ENCODE measurements around the gene C12orf76. TPM values are rescaled to one million over a fixed set of nuclear protein-coding genes. Genes with fewer than 3 reads are reported as not detected.
A peak's percentile ranks its signal among the peaks of the same experiment; 100 is the strongest.
"Not testable (repeated sequence)": the region's sequence is repeated elsewhere in the genome, so short reads cannot be mapped to it uniquely, and the experiment has no call there.

The C12orf76 gene
- total RNA-seq, 1 donor = 16.2 TPM

- H3K27me3 ChIP-seq (ENCODE audit: insufficient read depth, low read length); H3K9me3 ChIP-seq (ENCODE audit: low read depth, low read length): not testable (repeated sequence)
- peak overlapping the region; percentile 34 for H3K4me3 ChIP-seq (ENCODE audit: low read length)
Observed at GRCh38 chr12:110072636-110073035, 24.3 kb upstream of the C12orf76 start.

GRCh38 chr12:110071967-110072366 is 23.6 kb upstream of the C12orf76 start:
- Histone ChIP-seq H3K9me3 (ENCODE audit: low read depth, low read length) (no peaks in the 10 kb centered on the region), H3K4me3 (ENCODE audit: low read length) (no peak overlapping the region), H3K27me3 (ENCODE audit: insufficient read depth, low read length) (no peaks in the 10 kb centered on the region), H3K4me1 (ENCODE audit: insufficient read depth, low read length) (peaks cover 16% of the 10 kb centered on the region)

More at GRCh38 chr12:110072636-110073035, 24.3 kb upstream of the C12orf76 start:
- H3K4me1 ChIP-seq (ENCODE audit: insufficient read depth, low read length) = peaks cover 16% of the 10 kb centered on the region

- peaks cover 16% of the 10 kb centered on the region for H3K4me1 ChIP-seq (ENCODE audit: insufficient read depth, low read length)
- H3K27me3 ChIP-seq (ENCODE audit: insufficient read depth, low read length) = no peaks in the 10 kb centered on the region
- H3K9me3 ChIP-seq (ENCODE audit: low read depth, low read length) = no peaks in the 10 kb centered on the region
- H3K4me3 ChIP-seq (ENCODE audit: low read length) = no peak overlapping the region
Observed at GRCh38 chr12:110071504-110071903, 23.2 kb upstream of the C12orf76 start.

- no peak overlapping the region for H3K4me3 ChIP-seq (ENCODE audit: low read length)
- H3K27me3 ChIP-seq (ENCODE audit: insufficient read depth, low read length) = no peaks in the 10 kb centered on the region
- H3K9me3 ChIP-seq (ENCODE audit: low read depth, low read length) = no peaks in the 10 kb centered on the region
- peaks cover 11% of the 10 kb centered on the region for H3K4me1 ChIP-seq (ENCODE audit: insufficient read depth, low read length)
Observed at GRCh38 chr12:110068654-110069053, 20.3 kb upstream of the C12orf76 start.

GRCh38 chr12:110068115-110068514 is 19.8 kb upstream of the C12orf76 start:
- H3K9me3 ChIP-seq (ENCODE audit: low read depth, low read length); H3K4me1 ChIP-seq (ENCODE audit: insufficient read depth, low read length); H3K4me3 ChIP-seq (ENCODE audit: low read length); H3K27me3 ChIP-seq (ENCODE audit: insufficient read depth, low read length): not testable (repeated sequence)

- no peak overlapping the region for H3K4me3 ChIP-seq (ENCODE audit: low read length)
- no peaks in the 10 kb centered on the region for H3K27me3 ChIP-seq (ENCODE audit: insufficient read depth, low read length)
- H3K9me3 ChIP-seq (ENCODE audit: low read depth, low read length) = no peaks in the 10 kb centered on the region
- peaks cover under 1% of the 10 kb centered on the region for H3K4me1 ChIP-seq (ENCODE audit: insufficient read depth, low read length)
Observed at GRCh38 chr12:110067531-110067930, 19.2 kb upstream of the C12orf76 start.

GRCh38 chr12:110065540-110065939 is 17.2 kb upstream of the C12orf76 start:
- no peaks in the 10 kb centered on the region for H3K27me3 ChIP-seq (ENCODE audit: insufficient read depth, low read length)
- no peaks in the 10 kb centered on the region for H3K9me3 ChIP-seq (ENCODE audit: low read depth, low read length)
- H3K4me3 ChIP-seq (ENCODE audit: low read length) = no peak overlapping the region
- no peaks in the 10 kb centered on the region for H3K4me1 ChIP-seq (ENCODE audit: insufficient read depth, low read length)

- H3K4me1 ChIP-seq (ENCODE audit: insufficient read depth, low read length) = peaks cover 10% of the 10 kb centered on the region
- H3K9me3 ChIP-seq (ENCODE audit: low read depth, low read length) = no peaks in the 10 kb centered on the region
Observed at GRCh38 chr12:110062241-110062640, 13.9 kb upstream of the C12orf76 start.

GRCh38 chr12:110059651-110060000 is 11.3 kb upstream of the C12orf76 start:
- Histone ChIP-seq H3K27me3 (ENCODE audit: insufficient read depth, low read length) (no peaks in the 10 kb centered on the region), H3K4me1 (ENCODE audit: insufficient read depth, low read length) (peaks cover 21% of the 10 kb centered on the region), H3K9me3 (ENCODE audit: low read depth, low read length) (no peaks in the 10 kb centered on the region), H3K4me3 (ENCODE audit: low read length) (no peak overlapping the region)

More at GRCh38 chr12:110062241-110062640, 13.9 kb upstream of the C12orf76 start:
- H3K4me3 ChIP-seq (ENCODE audit: low read length) = no peak overlapping the region
- H3K27me3 ChIP-seq (ENCODE audit: insufficient read depth, low read length) = no peaks in the 10 kb centered on the region

- Histone ChIP-seq H3K4me1 (ENCODE audit: insufficient read depth, low read length) (peaks cover 21% of the 10 kb centered on the region), H3K4me3 (ENCODE audit: low read length) (no peak overlapping the region), H3K9me3 (ENCODE audit: low read depth, low read length) (no peaks in the 10 kb centered on the region), H3K27me3 (ENCODE audit: insufficient read depth, low read length) (no peaks in the 10 kb centered on the region)
Observed at GRCh38 chr12:110058875-110059615, 10.7 kb upstream of the C12orf76 start.

- not testable (repeated sequence) for H3K27me3 ChIP-seq (ENCODE audit: insufficient read depth, low read length); H3K9me3 ChIP-seq (ENCODE audit: low read depth, low read length); H3K4me3 ChIP-seq (ENCODE audit: low read length)
- H3K4me1 ChIP-seq (ENCODE audit: insufficient read depth, low read length) = peaks cover 21% of the 10 kb centered on the region
Observed at GRCh38 chr12:110056643-110057042, 8.3 kb upstream of the C12orf76 start.

GRCh38 chr12:110055375-110056352 is 7.3 kb upstream of the C12orf76 start:
- not testable (repeated sequence) for H3K4me3 ChIP-seq (ENCODE audit: low read length); H3K27me3 ChIP-seq (ENCODE audit: insufficient read depth, low read length); H3K9me3 ChIP-seq (ENCODE audit: low read depth, low read length)
- peaks cover 21% of the 10 kb centered on the region for H3K4me1 ChIP-seq (ENCODE audit: insufficient read depth, low read length)

- Histone ChIP-seq H3K4me3 (ENCODE audit: low read length) (no peak overlapping the region), H3K4me1 (ENCODE audit: insufficient read depth, low read length) (peaks cover 38% of the 10 kb centered on the region), H3K27me3 (ENCODE audit: insufficient read depth, low read length) (no peaks in the 10 kb centered on the region), H3K9me3 (ENCODE audit: low read depth, low read length) (no peaks in the 10 kb centered on the region)
Observed at GRCh38 chr12:110050927-110051326, 2.6 kb upstream of the C12orf76 start.

GRCh38 chr12:110049666-110050065 is 1.3 kb upstream of the C12orf76 start:
- H3K27me3 ChIP-seq (ENCODE audit: insufficient read depth, low read length); H3K4me3 ChIP-seq (ENCODE audit: low read length); H3K9me3 ChIP-seq (ENCODE audit: low read depth, low read length): not testable (repeated sequence)
- H3K4me1 ChIP-seq (ENCODE audit: insufficient read depth, low read length) = peaks cover 30% of the 10 kb centered on the region

- H3K4me3 ChIP-seq (ENCODE audit: low read length) = peak overlapping the region; percentile 70
- H3K27me3 ChIP-seq (ENCODE audit: insufficient read depth, low read length); H3K9me3 ChIP-seq (ENCODE audit: low read depth, low read length): not testable (repeated sequence)
- peaks cover 30% of the 10 kb centered on the region for H3K4me1 ChIP-seq (ENCODE audit: insufficient read depth, low read length)
Observed at GRCh38 chr12:110049034-110049433, 712 bp upstream of the C12orf76 start.

All from mononuclear cell (primary cell).